Ishikawa (cell line): ENCODE results near the gene IFITM10.

Experiments used
- CEBPB ChIP-seq: IDR thresholded peaks from 2 replicates; pipeline ENCODE4 v1.6.1; 2012
- CREB1 ChIP-seq: IDR thresholded peaks from 2 replicates; pipeline ENCODE4 v1.6.1; 2012; ENCODE audit warnings: low read depth
- EGR1 ChIP-seq: IDR thresholded peaks from 2 replicates; pipeline ENCODE4 v1.6.1; 2012
- EP300 ChIP-seq: IDR thresholded peaks from 2 replicates; pipeline ENCODE4 v1.6.1; 2012; ENCODE audit warnings: borderline replicate concordance
- FOXM1 ChIP-seq: IDR thresholded peaks from 2 replicates; pipeline ENCODE4 v1.6.1; 2012; ENCODE audit warnings: low read depth, borderline replicate concordance
- MAX ChIP-seq: IDR thresholded peaks from 2 replicates; pipeline ENCODE4 v1.6.1; 2012
- NFIC ChIP-seq: IDR thresholded peaks from 2 replicates; pipeline ENCODE4 v1.6.1; 2012
- RAD21 ChIP-seq: IDR thresholded peaks from 2 replicates; pipeline ENCODE4 v1.6.1; 2012; ENCODE audit warnings: low read depth
- REST ChIP-seq: IDR thresholded peaks from 2 replicates; pipeline ENCODE4 v1.6.1; 2012; ENCODE audit warnings: low read depth, mild to moderate bottlenecking
- TAF1 ChIP-seq: IDR thresholded peaks from 2 replicates; pipeline ENCODE4 v1.6.1; 2012; ENCODE audit warnings: low read depth, mild to moderate bottlenecking
- TCF12 ChIP-seq: IDR thresholded peaks from 2 replicates; pipeline ENCODE4 v1.6.1; 2012; ENCODE audit warnings: low read depth
- TEAD4 ChIP-seq: IDR thresholded peaks from 2 replicates; pipeline ENCODE4 v1.6.1; 2012
- USF1 ChIP-seq: IDR thresholded peaks from 2 replicates; pipeline ENCODE4 v1.6.1; 2012
- YY1 ChIP-seq: IDR thresholded peaks from 2 replicates; pipeline ENCODE4 v1.6.1; 2012; ENCODE audit warnings: low read depth
- ZBTB7A ChIP-seq: IDR thresholded peaks from 2 replicates; pipeline ENCODE4 v1.6.1; 2012; ENCODE audit warnings: low read depth

IFITM10 gene

GRCh38 chr11:1754376-1755150 is 4.2 kb upstream of the IFITM10 start:
- TF ChIP-seq ZBTB7A (no peak), EP300 (no peak), MAX (no peak), TCF12 (no peak), YY1 (no peak), CREB1 (no peak), USF1 (no peak), TEAD4 (no peak), CEBPB (no peak), TAF1 (no peak), RAD21 (no peak), NFIC (no peak), FOXM1 (no peak), EGR1 (no peak), REST (no peak)

GRCh38 chr11:1753929-1754305 is 3.5 kb upstream of the IFITM10 start:
- TF ChIP-seq ZBTB7A (no peak), MAX (no peak), TEAD4 (no peak), CEBPB (no peak), EGR1 (no peak), CREB1 (no peak), TAF1 (no peak), RAD21 (no peak), EP300 (no peak), YY1 (no peak)

GRCh38 chr11:1753229-1753928 is 3.0 kb upstream of the IFITM10 start:
- TF ChIP-seq CREB1: no peak
- no peak for TF ChIP-seq ZBTB7A
- TF ChIP-seq TCF12: no peak
- TF ChIP-seq RAD21: no peak
- no peak for TF ChIP-seq EP300
- no peak for TF ChIP-seq REST
- no peak for TF ChIP-seq TEAD4
- no peak for TF ChIP-seq CEBPB
- TF ChIP-seq USF1: no peak
- no peak for TF ChIP-seq NFIC
- TF ChIP-seq EGR1: no peak
- no peak for TF ChIP-seq YY1
- no peak for TF ChIP-seq FOXM1

GRCh38 chr11:1752907-1753228 is 2.5 kb upstream of the IFITM10 start:
- no peak for TF ChIP-seq NFIC
- TF ChIP-seq RAD21: no peak
- no peak for TF ChIP-seq FOXM1
- no peak for TF ChIP-seq REST
- no peak for TF ChIP-seq TEAD4
- no peak for TF ChIP-seq CEBPB
- TF ChIP-seq EGR1: no peak
- TF ChIP-seq ZBTB7A: no peak
- TF ChIP-seq TAF1: no peak
- no peak for TF ChIP-seq EP300
- TF ChIP-seq TCF12: no peak
- TF ChIP-seq CREB1: no peak
- TF ChIP-seq USF1: no peak
- TF ChIP-seq YY1: no peak
- no peak for TF ChIP-seq MAX
